Measurements from ENCODE around the gene WFDC13.

Gene WFDC13

DNA sequence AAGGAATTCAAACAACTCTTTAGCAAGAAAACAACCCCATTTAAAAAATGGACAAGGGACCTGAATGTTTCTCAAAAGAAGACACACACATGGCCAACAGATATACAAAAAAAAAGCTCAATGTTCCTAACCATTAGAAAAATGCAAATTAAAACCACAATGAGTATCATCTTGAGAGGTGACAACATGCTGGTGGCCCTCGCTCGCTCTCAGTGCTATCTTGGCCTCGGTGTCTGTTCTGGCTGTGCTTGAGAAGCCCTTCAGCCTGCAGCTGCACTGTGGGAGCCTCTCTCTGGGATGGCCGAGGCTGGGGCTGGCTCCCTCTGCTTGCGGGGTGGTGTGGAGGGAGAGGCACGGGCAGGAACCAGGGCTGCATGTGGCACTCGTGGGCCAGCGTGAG, 33.7 kb downstream of the WFDC13 start:
- no peak overlapping the region for H3K4me3 Mint-ChIP-seq
- H3K27ac Mint-ChIP-seq: no peak overlapping the region
- peaks cover 6% of the 10 kb centered on the region for H3K9me3 Mint-ChIP-seq
- no peaks in the 10 kb centered on the region for H3K4me1 Mint-ChIP-seq
- peaks cover 5% of the 10 kb centered on the region for H3K36me3 Mint-ChIP-seq
- H3K27me3 Mint-ChIP-seq: peaks cover 9% of the 10 kb centered on the region
- DNase-seq (ENCODE audit: low spot score in 2 of 2) (no peak), ATAC-seq (ENCODE audit: low read depth) (no peak)

DNA sequence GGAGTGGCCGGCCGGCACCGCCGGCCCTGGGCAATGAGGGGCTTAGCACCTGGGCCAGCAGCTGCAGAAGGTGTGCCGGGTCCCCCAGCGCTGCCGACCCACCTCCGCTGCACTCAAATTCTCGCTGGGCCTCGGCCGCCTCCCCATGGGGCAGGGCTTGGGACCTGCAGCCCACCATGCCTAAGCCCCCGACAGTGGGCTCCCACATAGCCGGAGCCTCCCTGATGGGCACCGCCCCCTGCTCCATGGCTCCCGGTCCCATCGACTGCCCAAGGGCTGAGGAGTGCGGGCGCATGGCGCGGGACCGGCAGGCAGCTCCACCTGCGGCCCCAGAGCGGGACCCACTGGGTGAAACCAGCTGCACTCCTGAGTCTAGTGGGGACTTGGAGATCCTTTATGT, 34.1 kb downstream of the WFDC13 start:
- Mint-ChIP-seq H3K9me3 (peaks cover 4% of the 10 kb centered on the region), H3K27me3 (peaks cover 8% of the 10 kb centered on the region), H3K36me3 (peaks cover 3% of the 10 kb centered on the region), H3K4me1 (no peaks in the 10 kb centered on the region), H3K4me3 (no peak overlapping the region), H3K27ac (no peak overlapping the region)
- ATAC-seq (ENCODE audit: low read depth) (no peak), DNase-seq (ENCODE audit: low spot score in 2 of 2) (no peak)

GRCh38 chr20:45742596-45742995, 40.8 kb downstream of the WFDC13 start:
- Mint-ChIP-seq H3K4me3 (no peak overlapping the region), H3K9me3 (no peaks in the 10 kb centered on the region), H3K27ac (no peak overlapping the region), H3K4me1 (no peaks in the 10 kb centered on the region), H3K27me3 (peaks cover 3% of the 10 kb centered on the region), H3K36me3 (no peaks in the 10 kb centered on the region)
- DNase-seq (ENCODE audit: low spot score in 2 of 2): no peak
- no peak for ATAC-seq (ENCODE audit: low read depth)

DNA sequence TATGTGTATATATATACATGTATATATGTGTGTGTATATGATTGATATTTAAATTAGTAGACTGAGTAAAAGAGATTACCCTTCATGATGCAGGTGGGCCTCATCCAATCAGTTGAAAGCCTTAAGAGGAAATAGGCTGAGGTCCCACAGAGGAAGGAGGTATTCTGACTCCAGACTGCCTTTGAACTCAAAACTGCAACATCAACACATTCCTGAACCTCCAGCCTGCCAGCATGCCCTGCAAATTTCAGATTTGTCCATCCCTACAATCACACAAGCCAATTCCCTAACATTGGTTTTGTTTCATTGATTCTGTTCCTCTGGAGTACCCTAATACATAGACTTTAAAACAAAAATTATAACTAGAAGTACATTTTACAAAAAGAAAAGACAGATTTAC, 43.2 kb downstream of the WFDC13 start:
- Mint-ChIP-seq H3K4me1 (no peaks in the 10 kb centered on the region), H3K9me3 (no peaks in the 10 kb centered on the region), H3K27me3 (peaks cover 10% of the 10 kb centered on the region), H3K36me3 (no peaks in the 10 kb centered on the region), H3K27ac (no peak overlapping the region), H3K4me3 (no peak overlapping the region)
- no peak for ATAC-seq (ENCODE audit: low read depth)
- no peak for DNase-seq (ENCODE audit: low spot score in 2 of 2)

- ATAC-seq (ENCODE audit: low read depth): no peak
- Mint-ChIP-seq H3K4me1 (no peaks in the 10 kb centered on the region), H3K36me3 (no peaks in the 10 kb centered on the region), H3K27me3 (peaks cover 10% of the 10 kb centered on the region), H3K9me3 (peaks cover 6% of the 10 kb centered on the region), H3K4me3 (no peak overlapping the region), H3K27ac (no peak overlapping the region)
- DNase-seq (ENCODE audit: low spot score in 2 of 2): no peak
Measured at GRCh38 chr20:45751721-45752120, 49.9 kb downstream of the WFDC13 start.

DNA sequence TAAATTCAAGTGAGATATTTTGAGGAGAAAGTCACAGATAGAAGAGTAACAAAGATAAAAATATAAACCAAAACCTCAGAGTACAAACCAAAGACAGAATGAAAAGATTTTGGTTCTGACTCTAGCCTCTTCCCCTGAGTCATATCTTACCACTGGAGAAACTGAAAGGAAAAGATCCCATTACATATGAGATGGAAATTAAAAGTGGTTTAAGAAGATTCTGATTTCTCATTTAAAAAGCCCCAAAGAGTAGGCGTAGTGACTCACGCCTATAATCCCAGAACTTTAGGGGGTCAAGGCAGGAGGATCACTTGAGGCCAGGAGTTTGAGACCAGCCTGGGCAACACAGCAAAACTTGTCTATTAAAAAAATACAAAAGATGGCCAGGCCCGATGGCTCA, 50.9 kb downstream of the WFDC13 start:
- Mint-ChIP-seq H3K9me3 (peaks cover 6% of the 10 kb centered on the region), H3K4me1 (no peaks in the 10 kb centered on the region), H3K4me3 (no peak overlapping the region), H3K27ac (no peak overlapping the region), H3K36me3 (no peaks in the 10 kb centered on the region), H3K27me3 (peaks cover 6% of the 10 kb centered on the region)
- no peak for DNase-seq (ENCODE audit: low spot score in 2 of 2)
- ATAC-seq (ENCODE audit: low read depth): no peak

DNA sequence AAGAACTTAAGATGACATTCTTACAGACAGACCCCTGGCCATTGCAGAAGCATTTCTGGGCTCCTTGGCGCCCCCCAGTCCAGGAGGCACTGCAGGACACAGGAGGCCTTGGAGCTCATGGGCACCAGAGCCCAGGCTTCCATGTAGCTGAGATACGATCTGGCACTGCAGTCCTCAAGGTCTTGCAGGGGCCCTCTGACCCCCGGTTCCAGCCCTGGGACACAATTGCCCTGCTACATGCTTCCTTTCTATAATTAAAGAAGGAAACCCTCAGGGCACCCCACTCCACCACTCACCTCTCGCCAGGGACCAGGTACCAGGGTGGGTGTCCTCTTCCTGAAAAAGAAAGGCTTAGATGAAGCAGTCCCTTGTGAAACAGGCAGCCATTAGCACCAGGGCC, 56.3 kb downstream of the WFDC13 start:
- H3K4me3 Mint-ChIP-seq: no peak overlapping the region
- no peak for ATAC-seq (ENCODE audit: low read depth)
- peaks cover 6% of the 10 kb centered on the region for H3K9me3 Mint-ChIP-seq
- no peaks in the 10 kb centered on the region for H3K36me3 Mint-ChIP-seq
- no peak overlapping the region for H3K27ac Mint-ChIP-seq
- no peaks in the 10 kb centered on the region for H3K4me1 Mint-ChIP-seq
- no peak for DNase-seq (ENCODE audit: low spot score in 2 of 2)
- peaks cover 8% of the 10 kb centered on the region for H3K27me3 Mint-ChIP-seq

All from memory B cell (primary cell).